Kidney (tissue), 14 donors: Measurements from ENCODE around the gene RHOT1. TPM values are rescaled to one million over a fixed set of nuclear protein-coding genes. Genes with fewer than 3 reads are reported as not detected.

Experiments used
- DNase-seq, 5 donors: peaks; one replicate each; pipeline ENCODE4 v3.0.0-alpha.2; 2013 to 2020
- FAIRE-seq: peaks from 2 replicates; lab custom pipeline; 2012; peaks lifted over from hg19 to GRCh38; lab: Jason Lieb, UNC
- H3K27ac ChIP-seq, 2 donors: one replicate each; pipeline ENCODE4 v1.7.0; 2013; ENCODE audit warnings: low read depth in 2 of 2, low read length in 2 of 2, inconsistent platforms in 1 of 2
- H3K27me3 ChIP-seq: one replicate; pipeline ENCODE4 v1.7.1; 2013; ENCODE audit warnings: low read length, inconsistent platforms; ENCODE audit not compliant: control insufficient read depth, insufficient read depth
- H3K36me3 ChIP-seq, 3 donors: one replicate each; pipeline versions ENCODE4 v1.7.0 to v1.7.1; 2013; ENCODE audit warnings: low read length in 3 of 3, control low read depth in 1 of 3, inconsistent platforms in 1 of 3; ENCODE audit not compliant: insufficient read depth in 3 of 3, control insufficient read depth in 2 of 3
- H3K4me1 ChIP-seq, 3 donors: one replicate each; pipeline versions ENCODE4 v1.7.0 to v1.7.1; 2013; ENCODE audit warnings: low read length in 3 of 3, inconsistent platforms in 1 of 3, low read depth in 1 of 3; ENCODE audit not compliant: control insufficient read depth in 2 of 3, insufficient read depth in 2 of 3
- H3K4me3 ChIP-seq, 3 donors: one replicate each; pipeline versions ENCODE4 v1.7.0 to v1.8.1; 2013; ENCODE audit warnings: low read length in 3 of 3, control low read depth in 1 of 3, inconsistent platforms in 1 of 3
- H3K9ac ChIP-seq, 3 donors: one replicate each; pipeline versions ENCODE4 v1.7.0 to v1.7.1; 2013; ENCODE audit warnings: low read length in 3 of 3, control low read depth in 1 of 3, inconsistent platforms in 1 of 3
- H3K9me3 ChIP-seq, 3 donors: one replicate each; pipeline versions ENCODE4 v1.7.0 to v1.7.1; 2013; ENCODE audit warnings: low read length in 3 of 3, control low read depth in 1 of 3, inconsistent platforms in 1 of 3; ENCODE audit not compliant: control insufficient read depth in 2 of 3, insufficient read depth in 1 of 3
- CTCF ChIP-seq: IDR thresholded peaks from 3 replicates; pipeline ENCODE4 v1.5.1; 2012; ENCODE audit warnings: mild to moderate bottlenecking, moderate library complexity, borderline replicate concordance; ENCODE audit not compliant: insufficient read depth; ENCODE audit errors: extremely low read depth
- intact Hi-C: fragments of 100-400 bp; cut with DNase I; formaldehyde crosslinking; loops from one replicate; pipeline ENCODE4 v1.11.1; 2022
- polyA plus RNA-seq: library from polyadenylated mRNA; stranded (reverse); fragments of 350-450 nt; fragmentation: Illumina TruSeq; extraction: RNeasy Lipid Tissue Mini Kit (QIAGEN cat#74804); gene quantifications from one replicate; pipeline ENCODE4 v1.2.3, GENCODE V29; 2014; ENCODE audit warnings: low read depth, low replicate concordance; ENCODE audit not compliant: insufficient read depth
- total RNA-seq: library from RNA; stranded (reverse); fragmentation: NEBNext Ultra II Directional; extraction: Animal tissue kit (Norgen Biotek cat#: 25700); gene quantifications from one replicate; pipeline ENCODE4 v1.2.1, GENCODE V29; 2021
- donor health status: control.
- donor health status: control.
- donor health status: control.
- donor health status: control.
- donor health status: control.
- donor health status: DM: yes; HTN: yes; CAD: no.
- donor health status: Normal renal cell carcinoma (clear cell type).

Gene RHOT1
- total and polyA plus RNA-seq, 2 donors from 2014 or later = 25.6 to 30.4 TPM

GRCh38 chr17:32271844-32272243 lies 129.5 kb downstream of the RHOT1 start:
- no peak for TF ChIP-seq CTCF
- Histone ChIP-seq H3K36me3 (no peaks in the 10 kb centered on the region), H3K4me1 (peaks cover 0 to 4% (median 0%) of the 10 kb centered on the region in 3 donors), H3K27ac (no peak overlapping the region), H3K9ac (no peak overlapping the region), H3K9me3 (no peaks in the 10 kb centered on the region), H3K4me3 (no peak overlapping the region), H3K27me3 (peaks cover 10% of the 10 kb centered on the region)
- intact Hi-C loops = no loop called here
- DNase-seq (peak in 1 of 5 donors; percentile 10), FAIRE-seq (no peak)

- H3K36me3 ChIP-seq = no peaks in the 10 kb centered on the region
- no peaks in the 10 kb centered on the region for H3K4me1 ChIP-seq
- FAIRE-seq = no peak
- intact Hi-C loops = no loop called here
- TF ChIP-seq CTCF = no peak
- no peak overlapping the region for H3K9ac ChIP-seq
- no peak overlapping the region for H3K4me3 ChIP-seq
- DNase-seq = peak in 1 of 5 donors; percentile 18
- H3K27me3 ChIP-seq = peaks cover 1% of the 10 kb centered on the region
- no peak overlapping the region for H3K27ac ChIP-seq
- no peaks in the 10 kb centered on the region for H3K9me3 ChIP-seq
Measured at GRCh38 chr17:32274101-32274500, 131.8 kb downstream of the RHOT1 start.

GRCh38 chr17:32274643-32275042 lies 132.3 kb downstream of the RHOT1 start:
- H3K27ac ChIP-seq = no peak overlapping the region
- DNase-seq = no peak
- no peaks in the 10 kb centered on the region for H3K27me3 ChIP-seq
- no peak for FAIRE-seq
- intact Hi-C loops = no loop called here
- no peaks in the 10 kb centered on the region for H3K36me3 ChIP-seq
- H3K9ac ChIP-seq = no peak overlapping the region
- no peaks in the 10 kb centered on the region for H3K4me1 ChIP-seq
- no peaks in the 10 kb centered on the region for H3K9me3 ChIP-seq
- H3K4me3 ChIP-seq = no peak overlapping the region
- no peak for TF ChIP-seq CTCF

Other genes with a start within 250 kb of the RHOT1 start
- gene UTP6, start 240.8 kb upstream of the RHOT1 start, total RNA-seq = 49.9 TPM
- 39.9 TPM for gene UTP6, start 240.8 kb upstream of the RHOT1 start, polyA plus RNA-seq
- gene SUZ12, start 205.5 kb upstream of the RHOT1 start, total RNA-seq = 23.5 TPM
- gene SUZ12, start 205.5 kb upstream of the RHOT1 start, polyA plus RNA-seq = 10.2 TPM
- 13.8 TPM for gene LRRC37B, start 135.1 kb upstream of the RHOT1 start, total RNA-seq
- gene LRRC37B, start 135.1 kb upstream of the RHOT1 start, polyA plus RNA-seq = 6.1 TPM
- gene RHBDL3, start 123.3 kb downstream of the RHOT1 start, total RNA-seq = 0.13 TPM
- gene RHBDL3, start 123.3 kb downstream of the RHOT1 start, polyA plus RNA-seq = 0.11 TPM
- 19.4 TPM for gene C17orf75, start 199.7 kb downstream of the RHOT1 start, total RNA-seq
- 31.6 TPM for gene C17orf75, start 199.7 kb downstream of the RHOT1 start, polyA plus RNA-seq
- gene ZNF207, start 207.7 kb downstream of the RHOT1 start, total RNA-seq = 150 TPM
- 54.3 TPM for gene ZNF207, start 207.7 kb downstream of the RHOT1 start, polyA plus RNA-seq